ENCODE measurements around the gene SLC34A3. TPM values are rescaled to one million over a fixed set of nuclear protein-coding genes. Genes with fewer than 3 reads are reported as not detected.
"Not testable (repeated sequence)": the region's sequence is repeated elsewhere in the genome, so short reads cannot be mapped to it uniquely, and the experiment has no call there.

The SLC34A3 gene
- polyA plus RNA-seq, 10 donors: 0.29 to 2.0 (median 0.89) TPM

GRCh38 chr9:137241490-137242268, 11.0 kb downstream of the SLC34A3 start:
- peak in 1 of 3 donors; percentile 54 for DNase-seq

DNA sequence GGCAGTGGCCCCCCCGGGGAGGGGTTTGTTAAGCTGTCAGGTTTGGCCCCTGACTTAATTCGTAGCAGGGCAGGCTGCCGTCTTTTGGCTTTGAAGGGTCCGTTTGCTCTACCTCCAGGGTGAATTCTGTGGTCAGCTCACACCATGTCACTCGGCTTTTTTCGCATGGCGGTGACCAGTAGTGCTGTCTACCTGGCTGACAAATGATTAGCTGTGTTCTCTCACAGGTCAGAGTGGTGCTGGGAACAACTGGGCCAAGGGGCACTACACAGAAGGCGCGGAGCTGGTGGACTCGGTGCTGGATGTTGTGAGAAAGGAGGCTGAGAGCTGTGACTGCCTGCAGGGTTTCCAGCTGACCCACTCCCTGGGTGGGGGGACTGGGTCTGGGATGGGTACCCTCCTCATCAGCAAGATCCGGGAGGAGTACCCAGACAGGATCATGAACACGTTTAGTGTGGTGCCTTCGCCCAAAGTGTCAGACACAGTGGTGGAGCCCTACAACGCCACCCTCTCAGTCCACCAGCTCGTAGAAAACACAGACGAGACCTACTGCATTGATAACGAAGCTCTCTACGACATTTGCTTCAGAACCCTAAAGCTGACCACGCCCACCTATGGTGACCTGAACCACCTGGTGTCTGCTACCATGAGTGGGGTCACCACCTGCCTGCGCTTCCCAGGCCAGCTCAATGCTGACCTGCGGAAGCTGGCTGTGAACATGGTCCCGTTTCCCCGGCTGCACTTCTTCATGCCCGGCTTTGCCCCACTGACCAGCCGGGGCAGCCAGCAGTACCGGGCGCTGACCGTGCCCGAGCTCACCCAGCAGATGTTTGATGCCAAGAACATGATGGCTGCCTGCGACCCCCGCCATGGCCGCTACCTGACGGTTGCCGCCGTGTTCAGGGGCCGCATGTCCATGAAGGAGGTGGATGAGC, 11.8 kb downstream of the SLC34A3 start:
- DNase-seq: no peak

DNA sequence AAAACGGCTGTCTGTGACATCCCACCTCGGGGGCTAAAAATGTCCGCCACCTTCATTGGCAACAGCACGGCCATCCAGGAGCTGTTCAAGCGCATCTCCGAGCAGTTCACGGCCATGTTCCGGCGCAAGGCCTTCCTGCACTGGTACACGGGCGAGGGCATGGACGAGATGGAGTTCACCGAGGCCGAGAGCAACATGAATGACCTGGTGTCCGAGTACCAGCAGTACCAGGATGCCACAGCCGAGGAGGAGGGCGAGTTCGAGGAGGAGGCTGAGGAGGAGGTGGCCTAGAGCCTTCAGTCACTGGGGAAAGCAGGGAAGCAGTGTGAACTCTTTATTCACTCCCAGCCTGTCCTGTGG, 12.5 kb downstream of the SLC34A3 start:
- DNase-seq: not testable (repeated sequence)

DNA sequence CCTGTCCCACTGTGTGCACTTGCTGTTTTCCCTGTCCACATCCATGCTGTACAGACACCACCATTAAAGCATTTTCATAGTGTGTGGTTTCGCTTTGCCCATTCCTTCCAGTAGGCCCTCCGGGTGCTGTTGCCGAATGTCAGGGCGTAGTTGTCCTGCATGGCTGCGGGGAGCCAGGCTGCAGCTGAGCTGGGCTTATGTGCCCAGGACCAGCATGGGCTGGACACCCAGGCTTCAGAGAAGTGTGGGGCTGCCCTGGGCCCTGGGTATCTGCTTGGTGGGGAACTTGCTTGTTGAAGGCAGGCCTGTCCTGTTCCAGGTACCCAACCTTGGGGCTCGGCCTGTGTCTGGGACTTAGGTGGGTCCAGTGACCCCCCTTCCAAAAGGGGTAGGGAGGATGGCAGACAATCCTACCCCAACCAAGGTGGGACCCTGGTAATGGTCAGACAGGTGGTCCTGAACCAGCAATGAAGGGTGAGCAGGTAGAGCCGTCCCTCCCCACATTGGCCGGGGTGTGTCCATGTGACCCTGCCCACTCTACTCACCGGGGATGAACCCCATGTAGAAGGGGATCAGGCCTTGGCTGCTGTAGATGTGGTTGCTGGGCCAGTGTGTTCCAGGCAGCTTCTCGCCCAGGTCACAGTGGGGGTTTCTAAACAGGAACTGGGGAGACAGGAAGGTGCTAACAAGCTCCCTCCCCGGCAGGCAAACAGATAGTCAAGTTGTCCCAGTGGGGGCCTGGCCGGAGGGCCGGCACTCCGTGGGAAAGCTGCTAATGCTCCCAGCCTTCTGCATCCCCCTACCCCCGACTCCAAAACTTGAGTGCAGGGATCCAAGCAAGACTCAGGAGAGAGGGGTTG, 13.2 kb downstream of the SLC34A3 start:
- no peak for DNase-seq

DNA sequence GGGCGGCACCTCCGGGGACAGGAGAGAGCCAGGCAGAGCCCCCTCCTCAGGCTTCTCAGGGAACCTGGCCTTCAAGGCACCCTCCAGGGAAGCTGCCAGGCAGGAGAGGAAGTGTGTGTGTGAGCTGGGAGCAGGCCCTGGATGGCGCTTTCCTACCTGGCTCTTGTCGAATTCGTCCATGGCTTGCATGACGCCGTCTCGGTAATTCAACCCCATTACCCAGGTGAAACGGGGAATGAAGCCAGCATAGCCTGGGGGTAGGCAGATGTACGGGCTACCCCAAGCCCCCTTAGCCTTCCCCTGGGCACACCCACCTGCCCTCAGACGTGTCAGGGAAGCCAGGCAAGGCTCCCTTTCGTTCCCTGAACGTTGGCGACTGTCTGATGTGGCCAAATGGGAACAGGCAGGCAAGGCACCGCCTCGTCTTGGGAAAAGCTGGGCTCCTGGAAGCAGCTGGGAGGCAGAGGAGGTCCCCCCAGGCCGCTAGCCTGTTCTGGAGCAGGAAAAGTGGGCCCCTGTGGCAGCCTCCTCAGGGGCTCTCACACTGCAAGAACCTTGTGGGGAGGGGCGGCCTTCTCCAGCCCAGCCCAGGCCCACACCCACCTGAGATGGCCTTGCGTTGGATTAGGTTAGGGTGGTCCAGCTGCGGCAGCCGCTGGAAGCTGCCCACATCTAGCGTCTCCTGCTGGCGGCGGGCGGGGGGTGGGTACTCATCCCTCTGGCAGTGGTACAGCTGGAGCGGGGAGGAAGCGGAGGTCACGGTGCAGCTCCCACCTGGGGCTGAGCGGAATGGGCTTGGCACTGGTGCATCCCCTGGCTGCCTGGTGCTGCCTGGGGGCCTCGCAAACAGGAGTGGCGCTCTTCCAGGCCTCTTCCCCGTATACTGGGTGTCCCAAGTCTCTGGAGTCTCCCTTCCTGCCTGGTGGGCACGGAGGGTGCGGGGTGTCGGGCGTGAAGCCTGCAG, 14.1 kb downstream of the SLC34A3 start:
- DNase-seq: no peak

GRCh38 chr9:137245450-137246421, 15.0 kb downstream of the SLC34A3 start:
- DNase-seq: no peak

- no peak for DNase-seq
Observed at GRCh38 chr9:137247135-137247915, 16.6 kb downstream of the SLC34A3 start.

GRCh38 chr9:137247916-137248175, 17.1 kb downstream of the SLC34A3 start:
- DNase-seq: no peak

GRCh38 chr9:137250329-137251193, 19.9 kb downstream of the SLC34A3 start:
- no peak for DNase-seq

DNA sequence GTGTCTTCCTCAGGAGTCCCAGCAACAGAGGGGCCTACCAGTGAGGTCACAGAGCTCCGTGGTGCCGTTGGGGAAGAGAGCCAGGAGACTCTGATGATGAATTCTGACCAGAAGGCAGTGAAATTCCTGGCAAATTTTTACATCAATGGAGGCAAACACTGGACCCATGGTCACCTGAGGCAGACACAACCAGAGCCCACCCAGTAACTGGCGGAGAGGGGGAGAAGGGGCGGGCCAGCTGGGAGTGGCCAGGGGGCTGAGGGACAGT, 20.4 kb downstream of the SLC34A3 start, which contains the start of gene STPG3:
TSS of gene STPG3 (plus strand) at position 93 of the 268 bp plus-strand sequence. CDS start at position 94, 1 bp downstream.
- no peak for DNase-seq

GRCh38 chr9:137251490-137252268, 21.0 kb downstream of the SLC34A3 start:
- DNase-seq: no peak

DNA sequence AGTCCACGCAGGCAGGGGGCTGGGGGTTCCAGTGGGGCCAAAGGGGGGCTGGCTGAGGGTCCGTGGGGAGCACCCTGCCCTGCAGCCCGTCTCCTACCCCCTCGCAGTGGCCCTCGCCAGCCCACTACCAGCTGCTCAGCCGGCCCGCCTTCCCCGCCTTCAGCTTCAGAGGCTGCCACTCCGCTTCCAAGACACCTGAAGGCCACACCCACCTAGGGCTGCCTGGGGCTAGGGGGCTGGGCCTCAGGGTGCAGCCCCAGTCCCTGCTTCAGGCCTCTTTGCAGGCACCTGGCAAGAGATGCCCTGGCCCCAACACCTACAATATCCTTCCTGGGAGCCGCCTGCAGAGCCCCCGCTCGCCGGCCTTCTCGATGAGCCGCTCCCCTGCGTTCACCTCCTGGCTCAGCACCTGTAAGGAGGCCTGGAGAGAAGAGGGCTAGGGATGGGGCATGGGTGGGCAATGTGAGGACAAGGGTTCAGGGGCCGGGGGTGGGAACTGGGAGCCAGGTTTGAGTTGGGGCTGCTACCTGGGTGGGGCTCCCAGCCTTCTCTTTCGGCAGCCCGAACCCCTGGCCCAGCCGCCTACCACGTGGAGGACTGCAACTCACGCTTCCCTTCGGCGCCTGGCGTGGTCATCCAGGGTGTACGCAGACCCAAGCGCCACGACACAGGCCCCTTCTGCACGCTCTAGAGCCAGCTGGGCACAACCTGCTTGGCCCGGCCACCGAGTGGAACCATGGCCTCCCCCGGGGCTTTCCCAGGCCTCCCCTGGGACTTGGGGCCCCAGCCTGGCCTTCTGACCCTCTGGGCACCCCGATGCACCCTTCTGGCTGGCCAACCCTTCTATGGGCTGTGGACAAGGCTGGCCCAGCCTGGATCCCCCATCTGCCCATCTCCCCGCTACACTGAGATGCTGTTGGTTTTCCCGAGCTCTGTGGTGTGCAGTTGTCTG, 22.1 kb downstream of the SLC34A3 start:
- DNase-seq: no peak

DNA sequence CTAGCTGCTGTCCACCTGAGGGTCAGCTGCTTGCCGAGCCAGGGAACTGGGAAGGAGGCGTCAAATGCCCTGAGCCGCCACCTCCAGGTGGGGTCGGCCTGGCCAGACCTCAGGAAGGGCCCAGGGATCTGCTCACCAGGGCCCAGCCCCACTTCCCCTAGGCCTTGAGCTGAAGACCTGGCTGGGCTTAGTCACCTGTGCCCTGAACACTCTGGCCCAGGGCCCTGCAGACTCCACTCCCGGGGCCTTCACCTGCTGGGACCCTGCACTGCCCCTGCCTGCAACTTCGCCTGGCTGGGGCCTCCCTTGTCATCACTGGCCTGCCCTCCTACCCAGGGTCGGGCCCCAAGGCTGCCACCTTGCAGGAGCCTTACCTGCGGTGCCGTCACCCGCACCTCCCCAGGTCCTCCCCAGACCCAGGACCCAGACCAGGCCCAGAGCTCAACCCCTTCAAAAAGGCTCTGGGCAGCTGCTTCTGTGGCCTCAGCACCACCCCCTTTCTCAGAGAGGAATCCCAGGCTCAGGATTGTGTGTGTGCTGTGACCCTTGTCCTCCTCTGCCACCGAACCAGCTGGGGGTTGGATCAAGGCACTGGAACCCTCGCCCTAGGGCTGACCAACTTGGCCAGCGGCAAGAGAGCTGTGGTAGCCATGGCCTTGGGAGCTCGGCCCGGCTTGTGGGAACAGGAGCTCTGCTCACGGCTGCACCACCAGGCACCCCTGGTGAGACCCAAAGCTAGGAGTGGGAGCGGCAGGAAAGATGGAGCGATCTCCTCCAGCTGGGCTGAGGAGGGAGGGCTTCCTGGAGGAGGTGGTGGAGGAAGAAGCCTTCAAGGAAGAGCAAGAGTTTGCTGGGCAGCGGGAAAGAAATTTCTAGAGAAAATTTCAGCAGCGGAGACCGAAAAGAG, 23.3 kb downstream of the SLC34A3 start:
- DNase-seq: no peak

- peak; percentile 89 to 96 (median 95) for DNase-seq
Observed at GRCh38 chr9:137254624-137255447, 24.1 kb downstream of the SLC34A3 start, which contains the start of gene NELFB. Gene NELFB, plus strand, starts transcription at chr9:137255327.

All from muscle of back (tissue), 11 donors.